GM23338 (cell line): ENCODE results near the gene TMEM63B. TPM values are rescaled to one million over a fixed set of nuclear protein-coding genes. Genes with fewer than 3 reads are reported as not detected.

Experiments used
- ATAC-seq: fragments of 200-7000 bp; cut with Tn5 transposase; 3 replicates; pipeline ENCODE4 v1.9.1; 2020
- DNase-seq: peaks from one replicate; pipeline ENCODE4 v3.0.0-alpha.2; 2015; ENCODE audit warnings: low spot score
- H2AFZ ChIP-seq: fragments of 200-600 bp; sonication (generic); 2 replicates; pipeline ENCODE4 v1.8.0; 2016; ENCODE audit warnings: antibody characterized with exemption, mild to moderate bottlenecking, moderate library complexity
- H3F3A ChIP-seq: fragments of 200-600 bp; sonication (generic); replicated peaks from 2 replicates; pipeline ENCODE4 v1.8.0; 2017; ENCODE audit warnings: antibody characterized with exemption, mixed run types, low read depth
- H3K27ac ChIP-seq: fragments of 200-600 bp; sonication (generic); 2 replicates; pipeline ENCODE4 v1.6.1; 2016; ENCODE audit warnings: low read depth
- H3K27me3 ChIP-seq: fragments of 200-600 bp; sonication (generic); 2 replicates; pipeline ENCODE4 v1.8.0; 2016; ENCODE audit warnings: mild to moderate bottlenecking, mixed run types, moderate library complexity; ENCODE audit not compliant: insufficient read depth
- H3K36me3 ChIP-seq: fragments of 200-600 bp; sonication (generic); 2 replicates; pipeline ENCODE4 v1.8.0; 2016; ENCODE audit warnings: mild to moderate bottlenecking; ENCODE audit not compliant: insufficient read depth
- H3K4me1 ChIP-seq: fragments of 200-600 bp; sonication (generic); 2 replicates; pipeline ENCODE4 v1.8.0; 2016; ENCODE audit warnings: mild to moderate bottlenecking, moderate library complexity; ENCODE audit not compliant: insufficient read depth
- H3K4me2 ChIP-seq: fragments of 200-600 bp; sonication (generic); 2 replicates; pipeline ENCODE4 v1.7.1; 2017; ENCODE audit warnings: mixed run types
- H3K4me3 ChIP-seq: fragments of 200-600 bp; sonication (generic); 2 replicates; pipeline ENCODE4 v1.6.1; 2016; ENCODE audit warnings: mixed run types
- H3K79me2 ChIP-seq: fragments of 200-600 bp; sonication (generic); replicated peaks from 2 replicates; pipeline ENCODE4 v1.8.0; 2017; ENCODE audit warnings: mild to moderate bottlenecking; ENCODE audit not compliant: insufficient read depth
- H3K9me2 ChIP-seq: fragments of 200-600 bp; sonication (generic); 2 replicates; pipeline ENCODE4 v1.8.0; 2017; ENCODE audit not compliant: insufficient read depth
- H4K20me1 ChIP-seq: fragments of 200-600 bp; sonication (generic); replicated peaks from 2 replicates; pipeline ENCODE4 v1.8.0; 2017; ENCODE audit warnings: mild to moderate bottlenecking; ENCODE audit not compliant: insufficient read depth
- H3K27ac Mint-ChIP-seq: 2 replicates; pipeline ENCODE4 v1.8.0; 2020; ENCODE audit warnings: inconsistent platforms, mild to moderate bottlenecking, moderate library complexity, mixed read lengths
- H3K27me3 Mint-ChIP-seq: 3 replicates; pipeline ENCODE4 v1.8.0; 2022; ENCODE audit warnings: low read depth, mild to moderate bottlenecking, moderate library complexity, mixed read lengths, inconsistent platforms; ENCODE audit not compliant: insufficient read depth, poor library complexity
- H3K36me3 Mint-ChIP-seq: 3 replicates; pipeline ENCODE4 v1.8.0; 2021; ENCODE audit warnings: low read depth, mild to moderate bottlenecking, inconsistent platforms, moderate library complexity, mixed read lengths
- H3K4me1 Mint-ChIP-seq: 3 replicates; pipeline ENCODE4 v1.8.0; 2020; ENCODE audit warnings: mild to moderate bottlenecking, inconsistent platforms, mixed read lengths
- H3K4me3 Mint-ChIP-seq: 3 replicates; pipeline ENCODE4 v1.8.0; 2021; ENCODE audit warnings: moderate library complexity, mild to moderate bottlenecking, inconsistent platforms, mixed read lengths
- H3K9me3 Mint-ChIP-seq: 3 replicates; pipeline ENCODE4 v1.8.0; 2020; ENCODE audit warnings: moderate library complexity, mild to moderate bottlenecking, inconsistent platforms, mixed read lengths
- CTCF ChIP-seq, 2 experiments: fragments of 200-600 bp in 1 of 2; sonication (generic) in 1 of 2; conservative IDR thresholded peaks; 2 replicates each; pipeline versions ENCODE4 v1.5.1 to v1.6.1; 2016 to 2017; ENCODE audit warnings: antibody characterized with exemption in 2 of 2, low read depth in 2 of 2, mild to moderate bottlenecking in 2 of 2, moderate library complexity in 1 of 2
- EZH2 ChIP-seq: fragments of 200-600 bp; sonication (generic); IDR thresholded peaks from one replicate; pipeline ENCODE4 v1.8.0; 2017; ENCODE audit warnings: antibody characterized with exemption, mild to moderate bottlenecking, low read depth; ENCODE audit not compliant: unreplicated experiment
- EZH2phosphoT487 ChIP-seq: fragments of 200-600 bp; sonication (generic); IDR thresholded peaks from one replicate; pipeline ENCODE4 v1.8.1; 2018; ENCODE audit warnings: antibody characterized with exemption; ENCODE audit not compliant: unreplicated experiment
- JUNB ChIP-seq: IDR thresholded peaks from one replicate; pipeline ENCODE4 v1.6.1; 2016; ENCODE audit warnings: antibody characterized with exemption; ENCODE audit not compliant: unreplicated experiment
- NANOG ChIP-seq: IDR thresholded peaks from 2 replicates; pipeline ENCODE4 v1.6.1; 2016; ENCODE audit warnings: antibody characterized with exemption, borderline replicate concordance
- POLR2AphosphoS5 ChIP-seq: IDR thresholded peaks from 2 replicates; pipeline ENCODE4 v1.6.1; 2016; ENCODE audit warnings: antibody characterized with exemption, low read depth
- ZNF114 ChIP-seq: fragments of 250-450 bp; sonication (Bioruptor Pico); IDR thresholded peaks from 2 replicates; pipeline ENCODE4 v1.5.0; 2020; ENCODE audit warnings: mild to moderate bottlenecking, moderate library complexity
- ZNF331 ChIP-seq: fragments of 250-450 bp; sonication (Bioruptor Pico); IDR thresholded peaks from 2 replicates; pipeline ENCODE4 v1.5.0; 2020; ENCODE audit warnings: low read depth, mild to moderate bottlenecking, moderate library complexity
- polyA plus RNA-seq: library from polyadenylated mRNA; unstranded; fragments of >200 nt; fragmentation: Nextera tagmentation; extraction: Ambion mirVana; gene quantifications from 2 replicates; pipeline ENCODE4 v1.2.1, GENCODE V29; 2016
- total RNA-seq: library from RNA; depleted of rRNA; stranded (reverse); fragments of >200 nt; shearing (Covaris generic); gene quantifications from 2 replicates; pipeline ENCODE4 v1.2.3, GENCODE V29; 2014
- TF ChIP-seq, protein P1 (sequence below): IDR thresholded peaks from one replicate; pipeline ENCODE4 v1.6.1; 2018; ENCODE audit warnings: antibody characterized with exemption; ENCODE audit not compliant: unreplicated experiment
- TF ChIP-seq, protein P2 (sequence below): fragments of 250-450 bp; sonication (Bioruptor Pico); IDR thresholded peaks from 2 replicates; pipeline ENCODE4 v1.5.0; 2020; ENCODE audit warnings: mild to moderate bottlenecking, moderate library complexity
- TF ChIP-seq, protein P3 (sequence below): IDR thresholded peaks from 2 replicates; pipeline ENCODE4 v1.6.1; 2016; ENCODE audit warnings: antibody characterized with exemption

The TMEM63B gene
- total and polyA plus RNA-seq, 2 experiments from 2014 or later, result 10.1 to 36.0 TPM

- TF ChIP-seq, protein P1, sequence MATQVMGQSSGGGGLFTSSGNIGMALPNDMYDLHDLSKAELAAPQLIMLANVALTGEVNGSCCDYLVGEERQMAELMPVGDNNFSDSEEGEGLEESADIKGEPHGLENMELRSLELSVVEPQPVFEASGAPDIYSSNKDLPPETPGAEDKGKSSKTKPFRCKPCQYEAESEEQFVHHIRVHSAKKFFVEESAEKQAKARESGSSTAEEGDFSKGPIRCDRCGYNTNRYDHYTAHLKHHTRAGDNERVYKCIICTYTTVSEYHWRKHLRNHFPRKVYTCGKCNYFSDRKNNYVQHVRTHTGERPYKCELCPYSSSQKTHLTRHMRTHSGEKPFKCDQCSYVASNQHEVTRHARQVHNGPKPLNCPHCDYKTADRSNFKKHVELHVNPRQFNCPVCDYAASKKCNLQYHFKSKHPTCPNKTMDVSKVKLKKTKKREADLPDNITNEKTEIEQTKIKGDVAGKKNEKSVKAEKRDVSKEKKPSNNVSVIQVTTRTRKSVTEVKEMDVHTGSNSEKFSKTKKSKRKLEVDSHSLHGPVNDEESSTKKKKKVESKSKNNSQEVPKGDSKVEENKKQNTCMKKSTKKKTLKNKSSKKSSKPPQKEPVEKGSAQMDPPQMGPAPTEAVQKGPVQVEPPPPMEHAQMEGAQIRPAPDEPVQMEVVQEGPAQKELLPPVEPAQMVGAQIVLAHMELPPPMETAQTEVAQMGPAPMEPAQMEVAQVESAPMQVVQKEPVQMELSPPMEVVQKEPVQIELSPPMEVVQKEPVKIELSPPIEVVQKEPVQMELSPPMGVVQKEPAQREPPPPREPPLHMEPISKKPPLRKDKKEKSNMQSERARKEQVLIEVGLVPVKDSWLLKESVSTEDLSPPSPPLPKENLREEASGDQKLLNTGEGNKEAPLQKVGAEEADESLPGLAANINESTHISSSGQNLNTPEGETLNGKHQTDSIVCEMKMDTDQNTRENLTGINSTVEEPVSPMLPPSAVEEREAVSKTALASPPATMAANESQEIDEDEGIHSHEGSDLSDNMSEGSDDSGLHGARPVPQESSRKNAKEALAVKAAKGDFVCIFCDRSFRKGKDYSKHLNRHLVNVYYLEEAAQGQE, result no peak
- no peak for TF ChIP-seq ZNF114 (CRISPR knock-in tag)
Observed at GRCh38 chr6:44113414-44113813, 13.9 kb upstream of the TMEM63B start (continued).

DNA sequence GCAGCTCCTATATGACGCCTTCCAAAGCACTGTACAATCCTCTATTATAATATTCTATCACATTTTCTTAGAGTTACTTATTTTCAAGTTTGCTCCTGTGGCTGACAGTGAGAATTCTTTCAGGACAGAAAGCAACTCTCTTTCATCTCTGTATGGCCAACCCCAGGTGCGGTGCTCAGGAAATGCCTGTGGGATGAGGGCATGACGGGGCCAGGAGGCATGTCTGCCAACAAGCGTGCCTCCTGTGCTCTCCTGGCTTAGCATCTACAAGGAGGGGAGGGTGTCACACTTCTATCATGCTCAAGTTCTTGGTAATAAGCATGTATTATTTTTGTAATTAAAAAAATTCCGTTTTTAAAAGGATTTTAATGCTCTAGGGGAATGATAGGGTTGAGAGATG is 11.5 kb upstream of the TMEM63B start:
- Mint-ChIP-seq H3K36me3 (peaks cover 36% of the 10 kb centered on the region), H3K27ac (no peak overlapping the region), H3K4me3 (no peak overlapping the region), H3K4me1 (peaks cover 26% of the 10 kb centered on the region), H3K9me3 (no peaks in the 10 kb centered on the region), H3K27me3 (peaks cover 2% of the 10 kb centered on the region)
- no peak overlapping the region for H3K4me2 ChIP-seq
- no peak overlapping the region for H3K4me3 ChIP-seq
- ATAC-seq (no peak), DNase-seq (no peak)
- H3K79me2 ChIP-seq, result peaks cover 83% of the 10 kb centered on the region
- H3K27ac ChIP-seq, result no peak overlapping the region
- H2AFZ ChIP-seq, result no peak overlapping the region
- H3F3A ChIP-seq, result 0 out of 2 replicates have a peak, but pooled peaks cover 3% of the 10 kb centered on the region
- no peaks in the 10 kb centered on the region for H3K9me2 ChIP-seq
- H4K20me1 ChIP-seq, result peaks cover 67% of the 10 kb centered on the region
- peaks cover 28% of the 10 kb centered on the region for H3K36me3 ChIP-seq
- H3K4me1 ChIP-seq, result peaks cover 30% of the 10 kb centered on the region
- H3K27me3 ChIP-seq, result no peaks in the 10 kb centered on the region
- TF ChIP-seq, protein P2, sequence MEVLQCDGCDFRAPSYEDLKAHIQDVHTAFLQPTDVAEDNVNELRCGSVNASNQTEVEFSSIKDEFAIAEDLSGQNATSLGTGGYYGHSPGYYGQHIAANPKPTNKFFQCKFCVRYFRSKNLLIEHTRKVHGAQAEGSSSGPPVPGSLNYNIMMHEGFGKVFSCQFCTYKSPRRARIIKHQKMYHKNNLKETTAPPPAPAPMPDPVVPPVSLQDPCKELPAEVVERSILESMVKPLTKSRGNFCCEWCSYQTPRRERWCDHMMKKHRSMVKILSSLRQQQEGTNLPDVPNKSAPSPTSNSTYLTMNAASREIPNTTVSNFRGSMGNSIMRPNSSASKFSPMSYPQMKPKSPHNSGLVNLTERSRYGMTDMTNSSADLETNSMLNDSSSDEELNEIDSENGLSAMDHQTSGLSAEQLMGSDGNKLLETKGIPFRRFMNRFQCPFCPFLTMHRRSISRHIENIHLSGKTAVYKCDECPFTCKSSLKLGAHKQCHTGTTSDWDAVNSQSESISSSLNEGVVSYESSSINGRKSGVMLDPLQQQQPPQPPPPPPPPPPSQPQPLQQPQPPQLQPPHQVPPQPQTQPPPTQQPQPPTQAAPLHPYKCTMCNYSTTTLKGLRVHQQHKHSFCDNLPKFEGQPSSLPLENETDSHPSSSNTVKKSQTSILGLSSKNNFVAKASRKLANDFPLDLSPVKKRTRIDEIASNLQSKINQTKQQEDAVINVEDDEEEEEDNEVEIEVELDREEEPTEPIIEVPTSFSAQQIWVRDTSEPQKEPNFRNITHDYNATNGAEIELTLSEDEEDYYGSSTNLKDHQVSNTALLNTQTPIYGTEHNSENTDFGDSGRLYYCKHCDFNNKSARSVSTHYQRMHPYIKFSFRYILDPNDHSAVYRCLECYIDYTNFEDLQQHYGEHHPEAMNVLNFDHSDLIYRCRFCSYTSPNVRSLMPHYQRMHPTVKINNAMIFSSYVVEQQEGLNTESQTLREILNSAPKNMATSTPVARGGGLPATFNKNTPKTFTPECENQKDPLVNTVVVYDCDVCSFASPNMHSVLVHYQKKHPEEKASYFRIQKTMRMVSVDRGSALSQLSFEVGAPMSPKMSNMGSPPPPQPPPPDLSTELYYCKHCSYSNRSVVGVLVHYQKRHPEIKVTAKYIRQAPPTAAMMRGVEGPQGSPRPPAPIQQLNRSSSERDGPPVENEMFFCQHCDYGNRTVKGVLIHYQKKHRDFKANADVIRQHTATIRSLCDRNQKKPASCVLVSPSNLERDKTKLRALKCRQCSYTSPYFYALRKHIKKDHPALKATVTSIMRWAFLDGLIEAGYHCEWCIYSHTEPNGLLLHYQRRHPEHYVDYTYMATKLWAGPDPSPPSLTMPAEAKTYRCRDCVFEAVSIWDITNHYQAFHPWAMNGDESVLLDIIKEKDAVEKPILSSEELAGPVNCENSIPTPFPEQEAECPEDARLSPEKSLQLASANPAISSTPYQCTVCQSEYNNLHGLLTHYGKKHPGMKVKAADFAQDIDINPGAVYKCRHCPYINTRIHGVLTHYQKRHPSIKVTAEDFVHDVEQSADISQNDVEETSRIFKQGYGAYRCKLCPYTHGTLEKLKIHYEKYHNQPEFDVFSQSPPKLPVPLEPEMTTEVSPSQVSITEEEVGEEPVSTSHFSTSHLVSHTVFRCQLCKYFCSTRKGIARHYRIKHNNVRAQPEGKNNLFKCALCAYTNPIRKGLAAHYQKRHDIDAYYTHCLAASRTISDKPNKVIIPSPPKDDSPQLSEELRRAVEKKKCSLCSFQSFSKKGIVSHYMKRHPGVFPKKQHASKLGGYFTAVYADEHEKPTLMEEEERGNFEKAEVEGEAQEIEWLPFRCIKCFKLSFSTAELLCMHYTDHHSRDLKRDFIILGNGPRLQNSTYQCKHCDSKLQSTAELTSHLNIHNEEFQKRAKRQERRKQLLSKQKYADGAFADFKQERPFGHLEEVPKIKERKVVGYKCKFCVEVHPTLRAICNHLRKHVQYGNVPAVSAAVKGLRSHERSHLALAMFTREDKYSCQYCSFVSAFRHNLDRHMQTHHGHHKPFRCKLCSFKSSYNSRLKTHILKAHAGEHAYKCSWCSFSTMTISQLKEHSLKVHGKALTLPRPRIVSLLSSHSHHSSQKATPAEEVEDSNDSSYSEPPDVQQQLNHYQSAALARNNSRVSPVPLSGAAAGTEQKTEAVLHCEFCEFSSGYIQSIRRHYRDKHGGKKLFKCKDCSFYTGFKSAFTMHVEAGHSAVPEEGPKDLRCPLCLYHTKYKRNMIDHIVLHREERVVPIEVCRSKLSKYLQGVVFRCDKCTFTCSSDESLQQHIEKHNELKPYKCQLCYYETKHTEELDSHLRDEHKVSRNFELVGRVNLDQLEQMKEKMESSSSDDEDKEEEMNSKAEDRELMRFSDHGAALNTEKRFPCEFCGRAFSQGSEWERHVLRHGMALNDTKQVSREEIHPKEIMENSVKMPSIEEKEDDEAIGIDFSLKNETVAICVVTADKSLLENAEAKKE (CRISPR knock-in tag), result no peak
- TF ChIP-seq ZNF331 (CRISPR knock-in tag) (no peak), JUNB (no peak), NANOG (no peak), POLR2AphosphoS5 (no peak), ZNF114 (CRISPR knock-in tag) (no peak), EZH2phosphoT487 (no peak), CTCF (conservative IDR thresholded peaks at IDR 0.05; ENCODE audit: low read depth in 2 of 2) (no peak), EZH2 (no peak)
- TF ChIP-seq, protein P3, sequence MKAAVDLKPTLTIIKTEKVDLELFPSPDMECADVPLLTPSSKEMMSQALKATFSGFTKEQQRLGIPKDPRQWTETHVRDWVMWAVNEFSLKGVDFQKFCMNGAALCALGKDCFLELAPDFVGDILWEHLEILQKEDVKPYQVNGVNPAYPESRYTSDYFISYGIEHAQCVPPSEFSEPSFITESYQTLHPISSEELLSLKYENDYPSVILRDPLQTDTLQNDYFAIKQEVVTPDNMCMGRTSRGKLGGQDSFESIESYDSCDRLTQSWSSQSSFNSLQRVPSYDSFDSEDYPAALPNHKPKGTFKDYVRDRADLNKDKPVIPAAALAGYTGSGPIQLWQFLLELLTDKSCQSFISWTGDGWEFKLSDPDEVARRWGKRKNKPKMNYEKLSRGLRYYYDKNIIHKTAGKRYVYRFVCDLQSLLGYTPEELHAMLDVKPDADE, result no peak
